Keratinocyte (primary cell): ENCODE data around the gene VTCN1. TPM values are rescaled to one million over a fixed set of nuclear protein-coding genes. Genes with fewer than 3 reads are reported as not detected.

ENCODE experiments used
- DNase-seq: peaks from one replicate; pipeline ENCODE4 v3.0.0-alpha.2; 2011; ENCODE audit warnings: low read depth, missing footprints, low spot score
- FAIRE-seq: peaks from 2 replicates; lab custom pipeline; 2011; peaks lifted over from hg19 to GRCh38; lab: Jason Lieb, UNC
- H2AFZ ChIP-seq: 2 replicates; pipeline ENCODE4 v1.6.0; 2012; ENCODE audit warnings: low read length, control low read depth, inconsistent platforms; ENCODE audit not compliant: control insufficient read depth
- H3K27ac ChIP-seq: 2 replicates; pipeline ENCODE4 v1.5.1; 2011; ENCODE audit warnings: low read length; ENCODE audit not compliant: control insufficient read depth, insufficient read depth
- H3K27me3 ChIP-seq: 3 replicates; pipeline ENCODE4 v1.6.0; 2011; ENCODE audit warnings: low read length; ENCODE audit not compliant: control insufficient read depth, insufficient read depth; ENCODE audit errors: extremely low read depth
- H3K36me3 ChIP-seq, 2 experiments: 2 replicates in 1 of 2; 3 replicates in 1 of 2; pipeline ENCODE4 v1.5.1; 2011; ENCODE audit warnings: low read length in 2 of 2, mild to moderate bottlenecking in 1 of 2; ENCODE audit not compliant: control insufficient read depth in 2 of 2, insufficient read depth in 2 of 2; ENCODE audit errors: extremely low read depth in 1 of 2
- H3K4me1 ChIP-seq: 3 replicates; pipeline ENCODE4 v1.5.1; 2011; ENCODE audit warnings: low read length; ENCODE audit not compliant: control insufficient read depth, insufficient read depth; ENCODE audit errors: extremely low read depth
- H3K4me2 ChIP-seq: 3 replicates; pipeline ENCODE4 v1.6.0; 2011; ENCODE audit warnings: low read depth, low read length; ENCODE audit not compliant: control insufficient read depth, insufficient read depth; ENCODE audit errors: extremely low read depth
- H3K4me3 ChIP-seq, 3 experiments: fragments of 200-600 bp in 1 of 3; sonication (generic) in 1 of 3; 2 replicates in 2 of 3; 3 replicates in 1 of 3; pipeline ENCODE4 v1.5.1; 2011 to 2016; ENCODE audit warnings: low read length in 3 of 3, mild to moderate bottlenecking in 3 of 3, control low read depth in 2 of 3, inconsistent platforms in 1 of 3, low read depth in 1 of 3, mixed read lengths in 1 of 3, mixed run types in 1 of 3, moderate library complexity in 1 of 3; ENCODE audit not compliant: control insufficient read depth in 2 of 3, insufficient read depth in 2 of 3; ENCODE audit errors: extremely low read depth in 1 of 3
- H3K79me2 ChIP-seq: 2 replicates; pipeline ENCODE4 v1.6.0; 2012; ENCODE audit warnings: low read length; ENCODE audit not compliant: control insufficient read depth, insufficient read depth
- H3K9ac ChIP-seq: 3 replicates; pipeline ENCODE4 v1.6.0; 2011; ENCODE audit warnings: low read length; ENCODE audit not compliant: control insufficient read depth, insufficient read depth; ENCODE audit errors: extremely low read depth
- H3K9me1 ChIP-seq: 3 replicates; pipeline ENCODE4 v1.6.0; 2011; ENCODE audit warnings: low read length; ENCODE audit not compliant: control insufficient read depth, insufficient read depth; ENCODE audit errors: extremely low read depth
- H3K9me3 ChIP-seq: 2 replicates; pipeline ENCODE4 v1.5.1; 2012; ENCODE audit warnings: low read depth, low read length; ENCODE audit not compliant: control insufficient read depth
- H4K20me1 ChIP-seq: 3 replicates; pipeline ENCODE4 v1.6.0; 2011; ENCODE audit warnings: low read length; ENCODE audit not compliant: control insufficient read depth, insufficient read depth; ENCODE audit errors: extremely low read depth
- CTCF ChIP-seq, 3 experiments: IDR thresholded peaks in 1 of 3; conservative IDR thresholded peaks in 1 of 3; optimal IDR thresholded peaks in 1 of 3; 2 replicates in 2 of 3; 3 replicates in 1 of 3; pipeline versions ENCODE3 to v1.5.1; 2011; ENCODE audit warnings: low read length in 3 of 3, mild to moderate bottlenecking in 3 of 3, moderate library complexity in 2 of 3, control low read depth in 1 of 3, inconsistent platforms in 1 of 3; ENCODE audit not compliant: insufficient read depth in 2 of 3; ENCODE audit errors: extremely low read depth in 1 of 3
- EZH2 ChIP-seq: IDR thresholded peaks from one replicate; pipeline ENCODE4 v1.6.1; 2012; ENCODE audit warnings: inconsistent platforms, mild to moderate bottlenecking, low read length, moderate library complexity
- dilution Hi-C: fragments of 300-500 bp; cut with MboI; formaldehyde crosslinking; loops from one replicate; pipeline ENCODE4 v1.7.0; 2020; ENCODE audit warnings: low sequenced_read_pairs; ENCODE audit not compliant: extremely low pct_ligation_motif_present
- polyA plus RNA-seq, 5 experiments: library from polyadenylated mRNA; depleted of rRNA in 3 of 5; stranded (reverse) in 3 of 5; stranded (forward) in 1 of 5; unstranded in 1 of 5; fragments of >200 nt; gene quantifications; 1 replicate in 1 of 5; 2 replicates in 3 of 5; 3 replicates in 1 of 5; pipeline versions ENCODE4 v1.2.1 to v1.2.3, GENCODE V29; 2011 to 2012; ENCODE audit warnings: missing spikeins in 2 of 5, low read depth in 1 of 5, low replicate concordance in 1 of 5

VTCN1 gene
- polyA plus RNA-seq, 1 donor (not counting 4 experiments of a cell fraction or from before 2014, with no cell fraction given), result not detected

GRCh38 chr1:117138106-117138505, 72.6 kb downstream of the VTCN1 start:
- Histone ChIP-seq H3K4me2 (no peak overlapping the region), H2AFZ (no peak overlapping the region), H3K4me3 (no peak overlapping the region), H3K9me3 (no peaks in the 10 kb centered on the region), H3K27me3 (no peaks in the 10 kb centered on the region), H3K79me2 (no peaks in the 10 kb centered on the region), H4K20me1 (no peaks in the 10 kb centered on the region), H3K36me3 (no peaks in the 10 kb centered on the region), H3K9ac (no peak overlapping the region), H3K9me1 (no peaks in the 10 kb centered on the region), H3K4me1 (no peaks in the 10 kb centered on the region), H3K27ac (no peak overlapping the region)
- DNase-seq (no peak), FAIRE-seq (no peak)
- TF ChIP-seq CTCF (optimal IDR thresholded peaks at IDR 0.05 in 1 of 3, IDR thresholded peaks at IDR 0.05 in 1 of 3, conservative IDR thresholded peaks at IDR 0.05 in 1 of 3; ENCODE audit: extremely low read depth in 1 of 3, insufficient read depth in 2 of 3, low read length in 3 of 3) (no peak), EZH2 (no peak)
- dilution Hi-C loops, result no loop called here

- H3K4me1 ChIP-seq, result no peaks in the 10 kb centered on the region
- no peaks in the 10 kb centered on the region for H3K27me3 ChIP-seq
- no peak overlapping the region for H3K9ac ChIP-seq
- H3K9me1 ChIP-seq, result no peaks in the 10 kb centered on the region
- H4K20me1 ChIP-seq, result no peaks in the 10 kb centered on the region
- no peaks in the 10 kb centered on the region for H3K36me3 ChIP-seq
- no peak overlapping the region for H3K27ac ChIP-seq
- no peak overlapping the region for H3K4me3 ChIP-seq
- dilution Hi-C loops, result no loop called here
- H2AFZ ChIP-seq, result no peak overlapping the region
- H3K4me2 ChIP-seq, result no peak overlapping the region
- H3K79me2 ChIP-seq, result no peaks in the 10 kb centered on the region
- TF ChIP-seq CTCF (optimal IDR thresholded peaks at IDR 0.05 in 1 of 3, IDR thresholded peaks at IDR 0.05 in 1 of 3, conservative IDR thresholded peaks at IDR 0.05 in 1 of 3; ENCODE audit: extremely low read depth in 1 of 3, insufficient read depth in 2 of 3, low read length in 3 of 3), result no peak
- no peak for TF ChIP-seq EZH2
- DNase-seq, result no peak
- H3K9me3 ChIP-seq, result no peaks in the 10 kb centered on the region
- no peak for FAIRE-seq
Measured at GRCh38 chr1:117137281-117137855, 73.4 kb downstream of the VTCN1 start.
